SH-SY5Y (cell line): ENCODE results near the gene STRADB.

Experiments
- GATA2 ChIP-seq: IDR thresholded peaks from 2 replicates; pipeline ENCODE4 v1.6.1; 2011; ENCODE audit warnings: mild to moderate bottlenecking, low read depth, low read length
- GATA3 ChIP-seq: IDR thresholded peaks from 2 replicates; pipeline ENCODE4 v1.6.1; 2011; ENCODE audit warnings: low read depth, mild to moderate bottlenecking, low read length, moderate library complexity

- TF ChIP-seq GATA2 (no peak), GATA3 (no peak)
Measured at GRCh38 chr2:201470821-201471731, 19.5 kb downstream of the STRADB start.
